Testis (tissue), 3 donors: ENCODE measurements around the gene RTKN. TPM values are rescaled to one million over a fixed set of nuclear protein-coding genes. Genes with fewer than 3 reads are reported as not detected.
"Not testable (repeated sequence)": the region's sequence is repeated elsewhere in the genome, so short reads cannot be mapped to it uniquely, and the experiment has no call there.

ENCODE experiments used
- DNase-seq: peaks from one replicate; pipeline ENCODE4 v3.0.0-alpha.2; 2019
- H3K27ac ChIP-seq, 2 donors: fragments of 200-600 bp; sonication (generic); one replicate each; pipeline ENCODE4 v1.5.1; 2019
- H3K27me3 ChIP-seq: fragments of 200-600 bp; sonication (generic); one replicate; pipeline ENCODE4 v1.5.1; 2019
- H3K36me3 ChIP-seq: fragments of 200-600 bp; sonication (generic); one replicate; pipeline ENCODE4 v1.5.1; 2017; ENCODE audit warnings: low read depth; ENCODE audit errors: missing control alignments
- H3K4me1 ChIP-seq: fragments of 200-600 bp; sonication (generic); one replicate; pipeline ENCODE4 v1.5.1; 2019
- H3K4me3 ChIP-seq, 2 donors: fragments of 200-600 bp; sonication (generic); one replicate each; pipeline ENCODE4 v1.5.1; 2017 to 2019
- H3K9me3 ChIP-seq: fragments of 200-600 bp; sonication (generic); one replicate; pipeline ENCODE4 v1.5.1; 2017
- POLR2A ChIP-seq: fragments of 450-650 bp; IDR thresholded peaks from one replicate; pipeline ENCODE4 v1.6.1; 2017; ENCODE audit warnings: antibody characterized with exemption, mild to moderate bottlenecking, moderate library complexity
- WGBS, 2 donors: methylation state at CpG; one replicate each; pipeline ENCODE4 v1.1.5; 2018; 5-methylcytosine and 5-hydroxymethylcytosine counted together
- intact Hi-C: fragments of 100-400 bp; cut with DNase I; formaldehyde crosslinking; loops from one replicate; pipeline ENCODE4 v1.15.1; 2023; ENCODE audit warnings: low total_unique reads
- polyA plus RNA-seq: library from polyadenylated mRNA; stranded (reverse); fragments of 350-450 nt; fragmentation: Illumina TruSeq; extraction: RNeasy Lipid Tissue Mini Kit (QIAGEN cat#74804); gene quantifications from one replicate; pipeline ENCODE4 v1.2.3, GENCODE V29; 2014; ENCODE audit warnings: low read depth, low replicate concordance; ENCODE audit not compliant: insufficient read depth
- total RNA-seq, 2 donors: library from RNA; depleted of rRNA; stranded (reverse); fragments of >200 nt; gene quantifications; one replicate each; pipeline ENCODE4 v1.2.3, GENCODE V29; 2016
- TF ChIP-seq, protein P1 (sequence below), 3 experiments: fragments of 450-650 bp in 2 of 3; fragments of 200-600 bp in 1 of 3; sonication (generic) in 1 of 3; IDR thresholded peaks; one replicate each; pipeline ENCODE4 v1.5.1; 2016 to 2019; ENCODE audit warnings: antibody characterized with exemption in 3 of 3, mild to moderate bottlenecking in 2 of 3, moderate library complexity in 1 of 3

The RTKN gene
- total and polyA plus RNA-seq, 3 donors from 2014 or later: 8.8 to 12.8 (median 11.1) TPM

DNA sequence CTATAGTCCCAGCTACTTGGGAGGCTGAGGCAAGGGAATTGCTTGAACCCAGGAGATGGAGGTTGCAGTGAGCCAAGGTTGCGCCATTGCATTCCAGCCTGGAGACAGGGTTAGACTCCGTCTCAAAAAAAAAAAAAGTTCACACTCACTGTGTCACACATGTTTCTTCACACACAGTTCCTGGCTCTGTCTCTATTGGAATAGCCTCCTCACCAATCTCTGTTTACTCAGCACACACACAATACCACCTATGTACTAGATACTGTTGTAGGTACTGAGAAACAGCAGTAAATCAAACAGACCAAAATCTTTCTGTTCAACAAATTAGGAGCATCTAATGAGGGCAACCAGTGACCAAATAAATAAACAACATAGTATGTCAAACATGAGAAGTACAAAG, 44.4 kb upstream of the RTKN start:
- intact Hi-C loops: loop anchor here (10.0 kb wide), 1 partner anchor 99 kb away; no protein-coding TSS in a partner anchor
- peaks cover 18% of the 10 kb centered on the region for H3K4me1 ChIP-seq
- no peak overlapping the region for H3K27ac ChIP-seq
- DNase-seq: no peak
- H3K27me3 ChIP-seq: no peaks in the 10 kb centered on the region
- TF ChIP-seq, protein P1, sequence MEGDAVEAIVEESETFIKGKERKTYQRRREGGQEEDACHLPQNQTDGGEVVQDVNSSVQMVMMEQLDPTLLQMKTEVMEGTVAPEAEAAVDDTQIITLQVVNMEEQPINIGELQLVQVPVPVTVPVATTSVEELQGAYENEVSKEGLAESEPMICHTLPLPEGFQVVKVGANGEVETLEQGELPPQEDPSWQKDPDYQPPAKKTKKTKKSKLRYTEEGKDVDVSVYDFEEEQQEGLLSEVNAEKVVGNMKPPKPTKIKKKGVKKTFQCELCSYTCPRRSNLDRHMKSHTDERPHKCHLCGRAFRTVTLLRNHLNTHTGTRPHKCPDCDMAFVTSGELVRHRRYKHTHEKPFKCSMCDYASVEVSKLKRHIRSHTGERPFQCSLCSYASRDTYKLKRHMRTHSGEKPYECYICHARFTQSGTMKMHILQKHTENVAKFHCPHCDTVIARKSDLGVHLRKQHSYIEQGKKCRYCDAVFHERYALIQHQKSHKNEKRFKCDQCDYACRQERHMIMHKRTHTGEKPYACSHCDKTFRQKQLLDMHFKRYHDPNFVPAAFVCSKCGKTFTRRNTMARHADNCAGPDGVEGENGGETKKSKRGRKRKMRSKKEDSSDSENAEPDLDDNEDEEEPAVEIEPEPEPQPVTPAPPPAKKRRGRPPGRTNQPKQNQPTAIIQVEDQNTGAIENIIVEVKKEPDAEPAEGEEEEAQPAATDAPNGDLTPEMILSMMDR (IDR thresholded peaks at IDR 0.05): no peak
- TF ChIP-seq POLR2A: no peak
- no peak overlapping the region for H3K4me3 ChIP-seq
- H3K9me3 ChIP-seq: no peaks in the 10 kb centered on the region
- 90 to 91% methylated on average over 2 of the region's 2 CpGs for WGBS, 2 donors
- H3K36me3 ChIP-seq: no peaks in the 10 kb centered on the region

DNA sequence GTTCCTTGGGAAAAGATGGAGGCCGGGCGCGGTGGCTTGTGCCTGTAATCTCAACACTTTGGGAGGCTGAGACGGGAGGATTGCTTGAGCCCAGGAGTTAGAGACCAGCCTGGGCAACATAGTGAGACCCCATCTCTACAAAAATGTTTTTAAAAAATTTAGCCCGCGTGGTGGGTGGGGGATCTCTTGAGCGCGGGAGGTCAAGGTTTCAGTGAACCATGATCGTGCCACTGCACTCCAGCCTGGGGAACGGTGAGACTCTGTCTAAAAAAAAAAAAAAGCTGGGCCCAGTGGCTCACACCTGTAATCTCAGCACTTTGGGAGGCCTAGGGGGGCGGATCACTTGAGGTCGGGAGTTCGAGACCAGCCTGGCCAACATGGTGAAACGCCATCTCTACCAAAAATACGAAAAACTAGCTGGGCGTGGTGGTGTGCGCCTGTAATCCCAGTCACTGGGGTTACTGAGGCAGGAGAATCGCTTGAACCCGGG, 42.0 kb upstream of the RTKN start:
- H3K9me3 ChIP-seq, H3K27me3 ChIP-seq, DNase-seq, H3K27ac ChIP-seq, H3K36me3 ChIP-seq: not testable (repeated sequence)
- peaks cover 20% of the 10 kb centered on the region for H3K4me1 ChIP-seq
- peak overlapping the region; percentile 87 to 90 for H3K4me3 ChIP-seq
- 52 to 62% methylated on average over 19 of the region's 19 CpGs for WGBS, 2 donors
- intact Hi-C loops: loop anchor here (10.0 kb wide), 1 partner anchor 101 kb away; no protein-coding TSS in a partner anchor

DNA sequence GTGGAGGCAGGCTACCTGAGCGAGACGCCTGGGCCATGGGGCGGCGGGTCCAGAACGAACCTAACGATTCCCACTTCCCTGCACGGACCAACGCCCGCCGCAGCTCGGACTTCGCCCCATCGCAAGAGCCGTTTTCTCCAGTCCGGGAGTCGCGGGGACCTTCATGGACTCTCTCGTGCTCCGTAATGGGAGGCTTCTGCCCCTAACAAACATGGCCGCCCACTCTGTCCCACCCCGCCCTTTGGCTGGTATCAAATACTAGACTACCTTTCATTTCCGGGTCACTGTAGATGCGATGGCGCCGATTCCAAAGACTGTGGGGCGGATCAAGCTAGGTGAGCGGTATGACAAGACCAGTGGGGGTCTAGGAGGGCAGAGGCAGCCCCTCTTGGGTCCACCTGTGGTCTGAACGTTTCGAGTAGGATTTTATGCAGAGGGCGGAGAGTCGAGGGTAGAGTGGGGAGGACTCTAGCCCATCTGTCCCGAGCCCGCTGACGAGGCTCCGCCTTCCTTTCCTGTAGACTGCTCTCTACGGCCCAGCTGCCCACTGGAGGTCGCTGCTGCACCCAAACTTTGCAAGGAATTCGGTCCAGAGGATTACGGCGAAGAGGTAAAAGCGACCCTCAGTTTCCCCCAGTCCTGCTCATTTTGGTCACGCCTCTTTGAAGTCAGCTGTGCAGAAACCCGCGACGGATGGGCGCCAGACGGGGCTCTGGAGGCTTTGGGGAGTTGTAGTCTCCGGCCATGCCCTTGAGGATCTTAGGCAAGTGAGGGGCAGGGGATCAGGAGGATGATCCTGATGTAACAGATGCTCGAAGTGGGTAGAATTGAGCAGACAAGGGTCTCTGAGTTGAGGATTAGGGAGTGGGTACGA, 41.3 kb upstream of the RTKN start, which contains the start of the genes CCDC142 and TTC31:
TSS of gene CCDC142 (minus strand) at position 198 of the 874 bp plus-strand sequence. CDS start at position 37, 161 bp downstream.
TSS of gene TTC31 (plus strand) at position 281 of the 874 bp plus-strand sequence. CDS start at position 296, 15 bp downstream.
- WGBS, 2 donors: 0% methylated on average over 45 to 50 of the region's 50 CpGs

DNA sequence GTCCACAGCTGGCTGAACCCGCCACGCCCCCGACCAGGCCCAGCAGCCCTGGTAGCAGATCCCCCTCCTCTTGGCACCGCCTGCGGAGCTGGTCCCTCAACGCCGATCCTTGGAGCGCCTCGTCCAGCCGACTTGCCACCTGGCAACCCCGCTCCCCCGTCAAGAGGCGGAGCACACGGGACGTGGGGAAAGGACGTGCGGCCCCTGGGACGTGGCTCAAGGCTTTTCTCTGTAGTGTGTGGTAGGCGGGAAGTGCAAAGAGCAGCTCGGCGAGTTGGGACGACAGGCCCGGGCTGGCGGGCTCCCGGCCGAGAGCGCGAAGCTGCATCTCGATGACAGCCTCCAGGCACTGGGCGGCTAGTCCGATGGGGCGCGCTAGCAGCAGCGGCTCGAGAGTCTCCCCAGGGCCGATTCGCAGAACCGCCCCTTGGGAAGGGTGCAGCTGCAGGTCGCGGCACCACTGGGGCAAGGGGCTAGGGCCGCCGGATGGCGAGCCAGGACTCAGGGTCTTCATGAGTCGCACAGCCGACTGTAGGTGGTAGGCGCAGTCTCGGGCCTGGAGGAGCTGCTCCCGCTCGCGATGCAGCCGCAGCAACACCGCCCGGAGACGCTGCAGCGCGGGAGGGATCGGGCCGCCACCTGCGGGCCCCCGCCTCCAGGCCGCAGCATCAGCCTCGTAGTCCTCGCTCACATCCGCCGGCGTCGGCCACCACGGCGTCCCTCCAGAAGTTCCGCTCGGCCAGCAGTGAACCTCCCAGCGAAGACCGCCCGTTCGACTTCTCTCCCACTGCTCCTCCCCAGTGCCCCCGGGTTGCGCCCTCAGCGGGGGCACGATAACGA, 40.4 kb upstream of the RTKN start:
- Histone ChIP-seq H3K9me3 (no peaks in the 10 kb centered on the region), H3K27ac (peak overlapping the region; percentile 85 to 93), H3K4me3 (peak overlapping the region; percentile 87 to 90), H3K4me1 (peaks cover 20% of the 10 kb centered on the region), H3K36me3 (no peaks in the 10 kb centered on the region), H3K27me3 (no peaks in the 10 kb centered on the region)
- intact Hi-C loops: loop anchor here (10.0 kb wide), 1 partner anchor 103 kb away; no protein-coding TSS in a partner anchor
- 1 to 2% methylated on average over 24 to 75 of the region's 80 CpGs for WGBS, 2 donors
- no peak for TF ChIP-seq POLR2A
- TF ChIP-seq, protein P1 (IDR thresholded peaks at IDR 0.05): no peak
- peak; percentile 36 for DNase-seq

More for the DNA sequence above, 41.3 kb upstream of the RTKN start, which contains the start of the genes CCDC142 and TTC31:
- Histone ChIP-seq H3K9me3 (no peaks in the 10 kb centered on the region), H3K4me1 (peaks cover 20% of the 10 kb centered on the region), H3K36me3 (no peaks in the 10 kb centered on the region), H3K27ac (peak within 1 kb of the TSS; percentile 85 to 93), H3K4me3 (peak within 1 kb of the TSS; percentile 87 to 90), H3K27me3 (no peaks in the 10 kb centered on the region)
- TF ChIP-seq POLR2A: no peak
- TF ChIP-seq, protein P1 (IDR thresholded peaks at IDR 0.05): peak; percentile 69 to 88 (median 71)
- DNase-seq: peak; percentile 98
- intact Hi-C loops: loop anchor here (10.0 kb wide), 1 partner anchor 102 kb away; no protein-coding TSS in a partner anchor
